SK-N-SH (cell line): ENCODE results near the gene VPS9D1. TPM values are rescaled to one million over a fixed set of nuclear protein-coding genes. Genes with fewer than 3 reads are reported as not detected.

Experiments used
- CTCF ChIA-PET: fragments of 300-600, 350-600 bp; formaldehyde crosslinking; extraction: SDS; loops from one replicate; lab custom pipeline; 2021; lab: Yijun Ruan, JAX
- POLR2A ChIA-PET: fragments of 350-600 bp; sonication (Branson Sonifier 250); formaldehyde crosslinking; extraction: SDS; loops from one replicate; lab custom pipeline; 2020; ENCODE audit warnings: antibody characterized with exemption, inconsistent platforms; lab: Yijun Ruan, JAX
- DNase-seq: peaks from one replicate; pipeline ENCODE4 v3.0.0; 2012
- H2AFZ ChIP-seq: fragments of 200-600 bp; sonication (generic); 2 replicates; pipeline ENCODE4 v1.8.1; 2016; ENCODE audit warnings: antibody characterized with exemption, mild to moderate bottlenecking, low read depth
- H3F3A ChIP-seq: fragments of 200-600 bp; sonication (generic); replicated peaks from 2 replicates; pipeline ENCODE3; 2016; ENCODE audit warnings: antibody characterized with exemption, mild to moderate bottlenecking; ENCODE audit not compliant: insufficient read depth
- H3K27ac ChIP-seq, 2 experiments: fragments of 200-500 bp in 1 of 2; fragments of 200-600 bp in 1 of 2; sonication (Bioruptor generic) in 1 of 2; sonication (generic), shearing (Covaris generic) in 1 of 2; 2 replicates each; pipeline versions ENCODE4 v1.5.1 to v1.6.1; 2014 to 2016; ENCODE audit warnings: low read depth in 2 of 2, inconsistent platforms in 1 of 2, low read length in 1 of 2, mild to moderate bottlenecking in 1 of 2, mixed read lengths in 1 of 2
- H3K27me3 ChIP-seq: fragments of 200-600 bp; sonication (generic), shearing (Covaris generic); 2 replicates; pipeline ENCODE4 v1.6.1; 2016; ENCODE audit warnings: mixed run types; ENCODE audit not compliant: insufficient read depth
- H3K36me3 ChIP-seq, 2 experiments: fragments of 200-500 bp in 1 of 2; fragments of 200-600 bp in 1 of 2; sonication (Bioruptor generic) in 1 of 2; sonication (generic) in 1 of 2; replicated peaks in 1 of 2; 2 replicates each; pipeline versions ENCODE3 to v1.5.1; 2014 to 2016; ENCODE audit warnings: low read length in 1 of 2, mild to moderate bottlenecking in 1 of 2; ENCODE audit not compliant: insufficient read depth in 2 of 2, control insufficient read depth in 1 of 2
- H3K4me1 ChIP-seq, 2 experiments: fragments of 200-500 bp in 1 of 2; fragments of 200-600 bp in 1 of 2; sonication (Bioruptor generic) in 1 of 2; sonication (generic), shearing (Covaris generic) in 1 of 2; 2 replicates each; pipeline versions ENCODE4 v1.5.1 to v1.6.1; 2014 to 2016; ENCODE audit warnings: low read depth in 1 of 2, low read length in 1 of 2, mixed run types in 1 of 2; ENCODE audit not compliant: insufficient read depth in 2 of 2, control insufficient read depth in 1 of 2
- H3K4me2 ChIP-seq: fragments of 200-600 bp; sonication (generic), shearing (Covaris generic); 2 replicates; pipeline ENCODE4 v1.6.1; 2017; ENCODE audit warnings: mixed run types
- H3K4me3 ChIP-seq, 2 experiments: fragments of 200-500 bp in 1 of 2; fragments of 200-600 bp in 1 of 2; sonication (Bioruptor generic) in 1 of 2; sonication (generic), shearing (Covaris generic) in 1 of 2; 2 replicates each; pipeline versions ENCODE4 v1.5.1 to v1.8.1; 2014 to 2016; ENCODE audit warnings: low read depth in 2 of 2, inconsistent platforms in 1 of 2, low read length in 1 of 2, mild to moderate bottlenecking in 1 of 2, mixed read lengths in 1 of 2, moderate library complexity in 1 of 2
- H3K79me2 ChIP-seq: fragments of 200-600 bp; sonication (generic); 2 replicates; pipeline ENCODE4 v1.8.1; 2017; ENCODE audit warnings: mild to moderate bottlenecking; ENCODE audit not compliant: insufficient read depth
- H3K9ac ChIP-seq: fragments of 200-600 bp; sonication (generic); 2 replicates; pipeline ENCODE4 v1.6.1; 2017; ENCODE audit warnings: mixed run types
- H3K9me2 ChIP-seq: fragments of 200-600 bp; sonication (generic); 2 replicates; pipeline ENCODE4 v1.6.1; 2017; ENCODE audit warnings: mixed run types
- H3K9me3 ChIP-seq: fragments of 200-600 bp; sonication (generic); 2 replicates; pipeline ENCODE4 v1.6.1; 2017; ENCODE audit warnings: mixed run types, mild to moderate bottlenecking, moderate library complexity
- H4K20me1 ChIP-seq: fragments of 200-600 bp; sonication (generic); 2 replicates; pipeline ENCODE4 v1.6.1; 2017; ENCODE audit warnings: mild to moderate bottlenecking, mixed run types; ENCODE audit not compliant: insufficient read depth
- CHD2 ChIP-seq: fragments of 150-350 bp; IDR thresholded peaks from 2 replicates; pipeline ENCODE4 v1.6.1; 2018; ENCODE audit warnings: low read length; ENCODE audit not compliant: partially characterized antibody
- ELF1 ChIP-seq: IDR thresholded peaks from 2 replicates; pipeline ENCODE4 v1.4.0; 2012
- EP300 ChIP-seq, 2 experiments: IDR thresholded peaks; 2 replicates each; pipeline versions ENCODE4 v1.4.0 to v1.6.1; 2012; ENCODE audit warnings: borderline replicate concordance in 1 of 2, low read depth in 1 of 2, low read length in 1 of 2
- FOSL2 ChIP-seq: IDR thresholded peaks from 2 replicates; pipeline ENCODE4 v1.4.0; 2012; ENCODE audit warnings: low read depth, mild to moderate bottlenecking, moderate library complexity, borderline replicate concordance
- FOXJ3 ChIP-seq: sonication (generic); formaldehyde crosslinking; IDR thresholded peaks from 2 replicates; pipeline ENCODE4 v1.5.1; 2020; ENCODE audit warnings: mild to moderate bottlenecking, missing genetic modification reagents
- GABPA ChIP-seq: IDR thresholded peaks from 2 replicates; pipeline ENCODE4 v1.4.0; 2012; ENCODE audit warnings: low read depth, mild to moderate bottlenecking
- GATA2 ChIP-seq: sonication (generic); formaldehyde crosslinking; IDR thresholded peaks from 2 replicates; pipeline ENCODE4 v1.5.0; 2020; ENCODE audit warnings: mild to moderate bottlenecking, missing genetic modification reagents
- JUND ChIP-seq: IDR thresholded peaks from 2 replicates; pipeline ENCODE4 v1.4.0; 2012
- MAX ChIP-seq: IDR thresholded peaks from 2 replicates; pipeline ENCODE4 v1.4.0; 2012; ENCODE audit warnings: low read depth
- MEF2A ChIP-seq: IDR thresholded peaks from 2 replicates; pipeline ENCODE4 v1.4.0; 2012; ENCODE audit warnings: low read depth, borderline replicate concordance
- NFIC ChIP-seq: IDR thresholded peaks from 2 replicates; pipeline ENCODE4 v1.4.0; 2012; ENCODE audit warnings: borderline replicate concordance
- POLR2AphosphoS5 ChIP-seq: IDR thresholded peaks from 2 replicates; pipeline ENCODE4 v1.6.1; 2012; ENCODE audit warnings: low read depth, low read length
- REST ChIP-seq: IDR thresholded peaks from 2 replicates; pipeline ENCODE4 v1.6.1; 2012; ENCODE audit warnings: mild to moderate bottlenecking, low read depth, low read length, moderate library complexity
- RFX5 ChIP-seq: IDR thresholded peaks from 2 replicates; pipeline ENCODE4 v1.6.1; 2012; ENCODE audit warnings: mild to moderate bottlenecking, improper control_type of control experiment, low read length
- RXRA ChIP-seq: IDR thresholded peaks from 2 replicates; pipeline ENCODE4 v1.4.0; 2012; ENCODE audit warnings: low read depth, mild to moderate bottlenecking, borderline replicate concordance
- SIN3A ChIP-seq: IDR thresholded peaks from 2 replicates; pipeline ENCODE4 v1.6.1; 2012; ENCODE audit warnings: low read depth, mild to moderate bottlenecking, low read length, moderate library complexity, borderline replicate concordance
- SMC3 ChIP-seq: IDR thresholded peaks from 2 replicates; pipeline ENCODE4 v1.6.1; 2012; ENCODE audit warnings: low read depth, low read length, improper control_type of control experiment
- TCF12 ChIP-seq: IDR thresholded peaks from 2 replicates; pipeline ENCODE4 v1.4.0; 2012
- ZBTB33 ChIP-seq: IDR thresholded peaks from 2 replicates; pipeline ENCODE4 v1.4.0; 2012; ENCODE audit warnings: low read depth, borderline replicate concordance
- WGBS: methylation state at CpG from one replicate; pipeline ENCODE4 v1.1.6; 2017; ENCODE audit warnings: low lambda C conversion rate; 5-methylcytosine and 5-hydroxymethylcytosine counted together
- polyA plus RNA-seq, 3 experiments: library from polyadenylated mRNA; depleted of rRNA; stranded (reverse); fragments of >200 nt; gene quantifications; 2 replicates each; pipeline ENCODE4 v1.2.3, GENCODE V29; 2012
- TF ChIP-seq, protein P1 (sequence below): IDR thresholded peaks from 2 replicates; pipeline ENCODE4; 2012
- TF ChIP-seq, protein P2 (sequence below): fragments of 150-350 bp; IDR thresholded peaks from 2 replicates; pipeline ENCODE4 v1.6.1; 2017; ENCODE audit warnings: antibody characterized with exemption, low read length, low read depth, borderline replicate concordance

VPS9D1 gene
- polyA plus RNA-seq, 1 of the 3 experiments (the other 2 are of a cell fraction) = 10.1 TPM

DNA sequence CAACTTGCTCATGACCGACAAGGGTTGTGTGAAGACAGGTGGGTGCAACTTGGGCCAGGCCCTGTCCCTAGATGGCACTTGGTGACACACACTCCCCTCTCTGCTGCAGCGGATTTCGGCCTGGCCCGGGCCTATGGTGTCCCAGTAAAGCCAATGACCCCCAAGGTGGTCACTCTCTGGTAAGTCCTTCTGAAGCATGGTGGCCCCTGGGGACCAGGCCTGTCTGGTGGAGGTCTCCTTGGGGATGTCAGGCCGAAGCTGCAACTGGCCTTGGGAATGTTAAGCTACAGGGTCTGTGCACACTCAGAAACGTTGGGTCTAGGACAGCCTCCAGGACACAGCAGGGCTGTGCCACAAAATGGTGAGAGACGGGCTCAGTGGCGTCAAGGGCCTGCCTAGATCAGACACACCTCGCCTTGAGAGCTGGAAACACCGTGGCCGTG lies 27.4 kb downstream of the VPS9D1 start:
- Histone ChIP-seq H2AFZ (no peak overlapping the region), H3K79me2 (peaks cover 21% of the 10 kb centered on the region), H3K9ac (no peak overlapping the region), H3K4me1 (peaks cover 0 to 15% of the 10 kb centered on the region in 2 experiments; a peak in 1 of 4 replicates), H4K20me1 (no peaks in the 10 kb centered on the region), H3K27ac (no peak overlapping the region), H3K27me3 (no peaks in the 10 kb centered on the region), H3K4me2 (no peak overlapping the region), H3F3A (peaks cover 1% of the 10 kb centered on the region), H3K4me3 (no peak overlapping the region), H3K36me3 (peaks cover 8 to 68% of the 10 kb centered on the region in 2 experiments), H3K9me2 (no peaks in the 10 kb centered on the region), H3K9me3 (no peaks in the 10 kb centered on the region)
- TF ChIP-seq NFIC = no peak
- TF ChIP-seq MAX = no peak
- TF ChIP-seq MEF2A = no peak
- TF ChIP-seq FOSL2 = no peak
- no peak for TF ChIP-seq TCF12
- TF ChIP-seq CHD2 = no peak
- no peak for TF ChIP-seq SMC3
- TF ChIP-seq GABPA = no peak
- no peak for TF ChIP-seq RFX5
- TF ChIP-seq JUND = no peak
- TF ChIP-seq FOXJ3 = no peak
- TF ChIP-seq SIN3A = no peak
- no peak for TF ChIP-seq ELF1
- no peak for TF ChIP-seq ZBTB33
- TF ChIP-seq, protein P1, sequence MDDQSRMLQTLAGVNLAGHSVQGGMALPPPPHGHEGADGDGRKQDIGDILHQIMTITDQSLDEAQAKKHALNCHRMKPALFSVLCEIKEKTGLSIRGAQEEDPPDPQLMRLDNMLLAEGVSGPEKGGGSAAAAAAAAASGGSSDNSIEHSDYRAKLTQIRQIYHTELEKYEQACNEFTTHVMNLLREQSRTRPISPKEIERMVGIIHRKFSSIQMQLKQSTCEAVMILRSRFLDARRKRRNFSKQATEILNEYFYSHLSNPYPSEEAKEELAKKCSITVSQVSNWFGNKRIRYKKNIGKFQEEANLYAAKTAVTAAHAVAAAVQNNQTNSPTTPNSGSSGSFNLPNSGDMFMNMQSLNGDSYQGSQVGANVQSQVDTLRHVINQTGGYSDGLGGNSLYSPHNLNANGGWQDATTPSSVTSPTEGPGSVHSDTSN = no peak
- CTCF ChIA-PET = no interaction called here
- no peak for DNase-seq
- POLR2A ChIA-PET = no interaction called here
- WGBS = 90% methylated on average over 7 of the region's 11 CpGs

- Histone ChIP-seq H3K9ac (no peak overlapping the region), H2AFZ (no peak overlapping the region), H3K79me2 (peaks cover 33% of the 10 kb centered on the region), H3K27ac (no peak overlapping the region), H3K36me3 (peaks cover 8 to 58% of the 10 kb centered on the region in 2 experiments), H3K4me3 (no peak overlapping the region), H3K4me1 (peaks cover 4 to 13% of the 10 kb centered on the region in 2 experiments; a peak in 1 of 4 replicates), H3K4me2 (no peak overlapping the region), H4K20me1 (no peaks in the 10 kb centered on the region), H3K27me3 (no peaks in the 10 kb centered on the region), H3K9me2 (no peaks in the 10 kb centered on the region), H3F3A (peaks cover 3% of the 10 kb centered on the region), H3K9me3 (no peaks in the 10 kb centered on the region)
- CTCF ChIA-PET = interaction anchor here (0.8 to 1.6 kb wide), 2 partner anchors 8 to 226 kb away, joined by 3 to 6 read pairs; partner anchors contain the start of gene MC1R
- POLR2A ChIA-PET = no interaction called here
- DNase-seq = peak; percentile 8
- TF ChIP-seq, protein P2, sequence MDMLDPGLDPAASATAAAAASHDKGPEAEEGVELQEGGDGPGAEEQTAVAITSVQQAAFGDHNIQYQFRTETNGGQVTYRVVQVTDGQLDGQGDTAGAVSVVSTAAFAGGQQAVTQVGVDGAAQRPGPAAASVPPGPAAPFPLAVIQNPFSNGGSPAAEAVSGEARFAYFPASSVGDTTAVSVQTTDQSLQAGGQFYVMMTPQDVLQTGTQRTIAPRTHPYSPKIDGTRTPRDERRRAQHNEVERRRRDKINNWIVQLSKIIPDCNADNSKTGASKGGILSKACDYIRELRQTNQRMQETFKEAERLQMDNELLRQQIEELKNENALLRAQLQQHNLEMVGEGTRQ = no peak
- no peak for TF ChIP-seq POLR2AphosphoS5
- no peak for TF ChIP-seq EP300 (IDR thresholded peaks at IDR 0.05; ENCODE audit: borderline replicate concordance in 1 of 2, low read depth in 1 of 2, low read length in 1 of 2)
- no peak for TF ChIP-seq RXRA
- TF ChIP-seq REST = no peak
- no peak for TF ChIP-seq FOSL2
- TF ChIP-seq CHD2 = no peak
- TF ChIP-seq MAX = no peak
- no peak for TF ChIP-seq GATA2 (CRISPR knock-in tag)
- WGBS = 100% methylated on average over 2 of the region's 13 CpGs
Observed at GRCh38 chr16:89691986-89692569, 28.6 kb downstream of the VPS9D1 start.
